Testis (tissue), 3 donors: ENCODE results near the gene CUX1. TPM values are rescaled to one million over a fixed set of nuclear protein-coding genes. Genes with fewer than 3 reads are reported as not detected.
"Not testable (repeated sequence)": the region's sequence is repeated elsewhere in the genome, so short reads cannot be mapped to it uniquely, and the experiment has no call there.

Source experiments
- DNase-seq: peaks from one replicate; pipeline ENCODE4 v3.0.0-alpha.2; 2019
- H3K27ac ChIP-seq, 2 donors: fragments of 200-600 bp; sonication (generic); one replicate each; pipeline ENCODE4 v1.5.1; 2019
- H3K27me3 ChIP-seq: fragments of 200-600 bp; sonication (generic); one replicate; pipeline ENCODE4 v1.5.1; 2019
- H3K36me3 ChIP-seq: fragments of 200-600 bp; sonication (generic); one replicate; pipeline ENCODE4 v1.5.1; 2017; ENCODE audit warnings: low read depth; ENCODE audit errors: missing control alignments
- H3K4me1 ChIP-seq: fragments of 200-600 bp; sonication (generic); one replicate; pipeline ENCODE4 v1.5.1; 2019
- H3K4me3 ChIP-seq, 2 donors: fragments of 200-600 bp; sonication (generic); one replicate each; pipeline ENCODE4 v1.5.1; 2017 to 2019
- H3K9me3 ChIP-seq: fragments of 200-600 bp; sonication (generic); one replicate; pipeline ENCODE4 v1.5.1; 2017
- CTCF ChIP-seq, 3 experiments: fragments of 450-650 bp in 2 of 3; fragments of 200-600 bp in 1 of 3; sonication (generic) in 1 of 3; IDR thresholded peaks; one replicate each; pipeline ENCODE4 v1.5.1; 2016 to 2019; ENCODE audit warnings: antibody characterized with exemption in 3 of 3, mild to moderate bottlenecking in 2 of 3, moderate library complexity in 1 of 3
- POLR2A ChIP-seq: fragments of 450-650 bp; IDR thresholded peaks from one replicate; pipeline ENCODE4 v1.6.1; 2017; ENCODE audit warnings: antibody characterized with exemption, mild to moderate bottlenecking, moderate library complexity
- WGBS, 2 donors: methylation state at CpG; one replicate each; pipeline ENCODE4 v1.1.5; 2018; 5-methylcytosine and 5-hydroxymethylcytosine counted together
- intact Hi-C: fragments of 100-400 bp; cut with DNase I; formaldehyde crosslinking; loops from one replicate; pipeline ENCODE4 v1.15.1; 2023; ENCODE audit warnings: low total_unique reads
- polyA plus RNA-seq: library from polyadenylated mRNA; stranded (reverse); fragments of 350-450 nt; fragmentation: Illumina TruSeq; extraction: RNeasy Lipid Tissue Mini Kit (QIAGEN cat#74804); gene quantifications from one replicate; pipeline ENCODE4 v1.2.3, GENCODE V29; 2014; ENCODE audit warnings: low read depth, low replicate concordance; ENCODE audit not compliant: insufficient read depth
- total RNA-seq, 2 donors: library from RNA; depleted of rRNA; stranded (reverse); fragments of >200 nt; gene quantifications; one replicate each; pipeline ENCODE4 v1.2.3, GENCODE V29; 2016

The CUX1 gene
- total and polyA plus RNA-seq, 3 donors from 2014 or later: 30.8 to 46.3 (median 43.1) TPM

GRCh38 chr7:102296179-102296438 is 478.7 kb downstream of the CUX1 start:
- Histone ChIP-seq H3K9me3 (no peaks in the 10 kb centered on the region), H3K4me3 (no peak overlapping the region), H3K36me3 (no peaks in the 10 kb centered on the region), H3K27ac (no peak overlapping the region), H3K27me3 (no peaks in the 10 kb centered on the region), H3K4me1 (no peaks in the 10 kb centered on the region)
- intact Hi-C loops: no loop called here
- 88 to 91% methylated on average over 6 of the region's 6 CpGs for WGBS, 2 donors
- TF ChIP-seq CTCF (IDR thresholded peaks at IDR 0.05) (no peak), POLR2A (no peak)
- no peak for DNase-seq

- Histone ChIP-seq H3K27me3 (no peaks in the 10 kb centered on the region), H3K4me1 (no peaks in the 10 kb centered on the region), H3K36me3 (no peaks in the 10 kb centered on the region), H3K27ac (no peak overlapping the region), H3K4me3 (no peak overlapping the region), H3K9me3 (no peaks in the 10 kb centered on the region)
- DNase-seq: no peak
- no peak for TF ChIP-seq POLR2A
- TF ChIP-seq CTCF (IDR thresholded peaks at IDR 0.05): no peak
- 88 to 95% methylated on average over 7 of the region's 7 CpGs for WGBS, 2 donors
- intact Hi-C loops: no loop called here
These were observed 479.1 kb downstream of the CUX1 start for GRCh38 chr7:102296514-102296913.

- TF ChIP-seq CTCF (IDR thresholded peaks at IDR 0.05) (no peak), POLR2A (no peak)
- DNase-seq: no peak
- H3K4me3 ChIP-seq: no peak overlapping the region
- no peaks in the 10 kb centered on the region for H3K27me3 ChIP-seq
- no peaks in the 10 kb centered on the region for H3K9me3 ChIP-seq
- H3K4me1 ChIP-seq: no peaks in the 10 kb centered on the region
- no peak overlapping the region for H3K27ac ChIP-seq
- H3K36me3 ChIP-seq: no peaks in the 10 kb centered on the region
- intact Hi-C loops: no loop called here
- 94 to 95% methylated on average over 9 to 10 of the region's 10 CpGs for WGBS, 2 donors
These were observed 480.2 kb downstream of the CUX1 start for GRCh38 chr7:102297487-102298218.

GRCh38 chr7:102300643-102301221 is 483.3 kb downstream of the CUX1 start:
- intact Hi-C loops: no loop called here
- no peaks in the 10 kb centered on the region for H3K9me3 ChIP-seq
- no peaks in the 10 kb centered on the region for H3K36me3 ChIP-seq
- H3K4me3 ChIP-seq: peak overlapping the region; percentile 40 to 53
- 29 to 62% methylated on average over 14 to 71 of the region's 84 CpGs for WGBS, 2 donors
- no peaks in the 10 kb centered on the region for H3K4me1 ChIP-seq
- no peaks in the 10 kb centered on the region for H3K27me3 ChIP-seq
- H3K27ac ChIP-seq: no peak overlapping the region
- peak; percentile 58 for DNase-seq
- TF ChIP-seq POLR2A (no peak), CTCF (IDR thresholded peaks at IDR 0.05) (peak in 1 of 3 experiments; percentile 33)

GRCh38 chr7:102301367-102301766 is 483.9 kb downstream of the CUX1 start:
- WGBS, 2 donors: 73 to 92% methylated on average over 14 of the region's 14 CpGs
- H3K4me1 ChIP-seq, DNase-seq, H3K36me3 ChIP-seq, intact Hi-C loops, H3K9me3 ChIP-seq, H3K27ac ChIP-seq, H3K27me3 ChIP-seq: not testable (repeated sequence)
- peak overlapping the region in 1 of 2 donors; percentile 53 for H3K4me3 ChIP-seq
